Hepatocyte (in vitro differentiated cells): ENCODE measurements around the gene TPRA1. TPM values are rescaled to one million over a fixed set of nuclear protein-coding genes. Genes with fewer than 3 reads are reported as not detected.

ENCODE experiments used
- DNase-seq: peaks from one replicate; pipeline ENCODE4 v3.0.0-alpha.2; 2016; ENCODE audit warnings: low spot score
- H2AFZ ChIP-seq: fragments of 200-600 bp; sonication (generic); 2 replicates; pipeline ENCODE4 v1.6.0; 2016; ENCODE audit warnings: antibody characterized with exemption, mild to moderate bottlenecking
- H3K27ac ChIP-seq: fragments of 200-600 bp; sonication (generic); 2 replicates; pipeline ENCODE4 v1.5.1; 2016; ENCODE audit warnings: mild to moderate bottlenecking
- H3K27me3 ChIP-seq: fragments of 200-600 bp; sonication (generic); 2 replicates; pipeline ENCODE4 v1.6.1; 2016
- H3K36me3 ChIP-seq: fragments of 200-600 bp; sonication (generic); replicated peaks from 2 replicates; pipeline ENCODE4 v1.5.1; 2016; ENCODE audit warnings: low read depth; ENCODE audit not compliant: insufficient read depth
- H3K4me1 ChIP-seq: fragments of 200-600 bp; sonication (generic); 2 replicates; pipeline ENCODE4 v1.5.1; 2016; ENCODE audit warnings: mild to moderate bottlenecking, moderate library complexity; ENCODE audit not compliant: insufficient read depth
- H3K4me2 ChIP-seq: fragments of 200-600 bp; sonication (generic); 2 replicates; pipeline ENCODE4 v1.6.0; 2016
- H3K4me3 ChIP-seq: fragments of 200-600 bp; sonication (generic); 2 replicates; pipeline ENCODE4 v1.5.1; 2016; ENCODE audit warnings: mild to moderate bottlenecking
- H3K79me2 ChIP-seq: fragments of 200-600 bp; sonication (generic); 2 replicates; pipeline ENCODE4 v1.6.0; 2017; ENCODE audit warnings: mild to moderate bottlenecking
- H3K9me2 ChIP-seq: fragments of 200-600 bp; sonication (generic); replicated peaks from 2 replicates; pipeline ENCODE4 v1.6.0; 2017; ENCODE audit warnings: mild to moderate bottlenecking; ENCODE audit not compliant: insufficient read depth
- H3K9me3 ChIP-seq: fragments of 200-600 bp; sonication (generic); 2 replicates; pipeline ENCODE4 v1.5.1; 2016; ENCODE audit warnings: low read depth, mild to moderate bottlenecking
- H4K20me1 ChIP-seq: fragments of 200-600 bp; sonication (generic); 2 replicates; pipeline ENCODE4 v1.6.0; 2016; ENCODE audit warnings: mild to moderate bottlenecking; ENCODE audit not compliant: insufficient read depth, poor library complexity, severe bottlenecking
- EZH2 ChIP-seq: fragments of 200-600 bp; sonication (generic); IDR thresholded peaks from 2 replicates; pipeline ENCODE4 v1.6.1; 2016; ENCODE audit warnings: antibody characterized with exemption, mild to moderate bottlenecking, borderline replicate concordance
- EZH2phosphoT487 ChIP-seq: fragments of 200-600 bp; sonication (generic); IDR thresholded peaks from one replicate; pipeline ENCODE4 v1.6.1; 2018; ENCODE audit warnings: antibody characterized with exemption, mild to moderate bottlenecking, low read depth, moderate library complexity; ENCODE audit not compliant: unreplicated experiment, severe bottlenecking
- WGBS: methylation state at CpG from one replicate; pipeline ENCODE4 v1.1.6; 2016; ENCODE audit warnings: low lambda C conversion rate; ENCODE audit errors: missing lambda C conversion rate; 5-methylcytosine and 5-hydroxymethylcytosine counted together
- polyA plus RNA-seq: library from polyadenylated mRNA; unstranded; fragments of >200 nt; fragmentation: Nextera tagmentation; extraction: Ambion mirVana; gene quantifications from 2 replicates; pipeline ENCODE4 v1.2.1, GENCODE V29; 2016
- total RNA-seq: library from RNA; depleted of rRNA; stranded (reverse); fragments of >200 nt; gene quantifications from 2 replicates; pipeline ENCODE4 v1.2.3, GENCODE V29; 2014
- TF ChIP-seq, protein P1 (sequence below): fragments of 200-600 bp; sonication (generic); IDR thresholded peaks from 2 replicates; pipeline ENCODE4 v1.5.1; 2016; ENCODE audit warnings: antibody characterized with exemption, mild to moderate bottlenecking; ENCODE audit not compliant: poor library complexity

Gene TPRA1
- total and polyA plus RNA-seq, 2 experiments from 2014 or later, result 41.0 to 57.2 TPM

DNA sequence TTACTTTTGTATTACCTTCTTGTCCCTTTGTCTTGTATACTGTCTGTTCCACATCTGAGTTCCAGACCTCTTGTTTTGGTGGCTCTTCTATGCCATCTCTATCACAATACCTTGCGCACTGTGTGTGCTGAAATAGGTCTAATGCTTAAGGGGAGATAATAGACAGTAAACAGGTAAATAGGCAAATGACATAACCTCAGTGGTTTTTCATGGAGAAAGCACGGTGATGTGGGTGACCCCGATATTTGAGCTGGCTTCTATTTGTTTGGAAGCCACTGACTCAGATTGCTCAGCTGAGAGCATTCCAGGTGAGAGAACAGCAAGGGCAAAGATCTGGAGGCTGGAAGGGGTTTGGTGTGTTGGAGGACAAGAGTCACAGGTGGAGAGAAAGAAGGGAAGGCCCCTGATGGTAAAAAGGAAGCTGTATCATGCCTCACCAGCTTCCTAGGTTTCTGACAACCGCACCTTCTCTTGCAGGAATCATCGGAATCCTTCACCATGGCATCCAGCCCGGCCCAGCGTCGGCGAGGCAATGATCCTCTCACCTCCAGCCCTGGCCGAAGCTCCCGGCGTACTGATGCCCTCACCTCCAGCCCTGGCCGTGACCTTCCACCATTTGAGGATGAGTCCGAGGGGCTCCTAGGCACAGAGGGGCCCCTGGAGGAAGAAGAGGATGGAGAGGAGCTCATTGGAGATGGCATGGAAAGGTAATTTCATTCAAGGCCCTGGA lies 8.5 kb upstream of the TPRA1 start:
- H3K79me2 ChIP-seq, result peaks cover 22% of the 10 kb centered on the region
- no peaks in the 10 kb centered on the region for H3K36me3 ChIP-seq
- peak overlapping the region; percentile 20 for H2AFZ ChIP-seq
- H3K4me3 ChIP-seq, result peak overlapping the region; percentile 24
- no peaks in the 10 kb centered on the region for H3K9me3 ChIP-seq
- peak overlapping the region; percentile 85 for H3K4me2 ChIP-seq
- WGBS, result 87% methylated on average over 14 of the region's 14 CpGs
- DNase-seq, result no peak
- peak overlapping the region; percentile 38 for H3K27ac ChIP-seq
- TF ChIP-seq EZH2 (no peak), EZH2phosphoT487 (no peak)
- TF ChIP-seq, protein P1, sequence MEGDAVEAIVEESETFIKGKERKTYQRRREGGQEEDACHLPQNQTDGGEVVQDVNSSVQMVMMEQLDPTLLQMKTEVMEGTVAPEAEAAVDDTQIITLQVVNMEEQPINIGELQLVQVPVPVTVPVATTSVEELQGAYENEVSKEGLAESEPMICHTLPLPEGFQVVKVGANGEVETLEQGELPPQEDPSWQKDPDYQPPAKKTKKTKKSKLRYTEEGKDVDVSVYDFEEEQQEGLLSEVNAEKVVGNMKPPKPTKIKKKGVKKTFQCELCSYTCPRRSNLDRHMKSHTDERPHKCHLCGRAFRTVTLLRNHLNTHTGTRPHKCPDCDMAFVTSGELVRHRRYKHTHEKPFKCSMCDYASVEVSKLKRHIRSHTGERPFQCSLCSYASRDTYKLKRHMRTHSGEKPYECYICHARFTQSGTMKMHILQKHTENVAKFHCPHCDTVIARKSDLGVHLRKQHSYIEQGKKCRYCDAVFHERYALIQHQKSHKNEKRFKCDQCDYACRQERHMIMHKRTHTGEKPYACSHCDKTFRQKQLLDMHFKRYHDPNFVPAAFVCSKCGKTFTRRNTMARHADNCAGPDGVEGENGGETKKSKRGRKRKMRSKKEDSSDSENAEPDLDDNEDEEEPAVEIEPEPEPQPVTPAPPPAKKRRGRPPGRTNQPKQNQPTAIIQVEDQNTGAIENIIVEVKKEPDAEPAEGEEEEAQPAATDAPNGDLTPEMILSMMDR, result no peak
- H3K4me1 ChIP-seq, result peaks cover 7% of the 10 kb centered on the region
- no peaks in the 10 kb centered on the region for H4K20me1 ChIP-seq
- no peaks in the 10 kb centered on the region for H3K9me2 ChIP-seq
- no peaks in the 10 kb centered on the region for H3K27me3 ChIP-seq

DNA sequence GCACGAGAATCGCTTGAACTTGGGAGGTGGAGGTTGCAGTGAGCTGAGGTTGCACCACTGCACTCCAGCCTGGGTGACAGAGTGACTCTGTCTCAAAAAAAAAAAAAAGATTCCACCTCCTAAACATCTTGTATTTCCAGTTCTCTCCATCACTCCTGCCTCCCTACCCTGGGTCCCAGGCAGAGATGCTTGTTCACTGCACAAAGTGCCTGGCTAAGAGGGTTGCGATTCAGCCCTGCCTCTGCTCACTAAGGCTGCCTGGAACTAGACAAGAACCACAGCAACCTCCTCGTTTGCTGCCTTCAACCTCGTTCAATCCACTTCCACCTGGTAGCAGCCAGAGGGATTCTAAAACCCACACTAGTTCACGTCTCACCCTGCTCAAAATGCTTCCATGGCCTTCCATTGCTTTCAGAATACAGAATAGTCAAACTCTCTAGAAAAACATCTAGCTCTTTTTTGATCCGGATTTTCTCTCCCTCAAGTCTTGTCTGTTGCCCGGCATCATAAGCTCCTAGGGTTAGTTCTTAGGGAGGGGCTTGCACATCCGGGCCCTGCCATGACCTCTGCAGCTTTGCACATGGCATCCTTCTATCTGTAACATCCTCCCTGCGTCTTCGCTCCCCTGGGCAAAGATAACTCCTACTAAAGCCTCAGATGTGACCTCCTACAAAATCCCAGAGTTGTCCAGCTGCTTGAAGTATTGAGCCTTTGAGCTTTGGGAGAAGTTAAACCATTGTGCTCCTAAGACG lies 6.7 kb upstream of the TPRA1 start:
- Histone ChIP-seq H3K27me3 (no peaks in the 10 kb centered on the region), H3K9me3 (no peaks in the 10 kb centered on the region), H3K9me2 (no peaks in the 10 kb centered on the region), H3K36me3 (no peaks in the 10 kb centered on the region), H3K4me1 (peaks cover 7% of the 10 kb centered on the region), H3K27ac (no peak overlapping the region), H3K79me2 (peaks cover 22% of the 10 kb centered on the region), H3K4me3 (no peak overlapping the region), H2AFZ (no peak overlapping the region), H4K20me1 (no peaks in the 10 kb centered on the region), H3K4me2 (peak overlapping the region; percentile 85)
- WGBS, result 92% methylated on average over 12 of the region's 12 CpGs
- TF ChIP-seq EZH2phosphoT487 (no peak), EZH2 (no peak)
- TF ChIP-seq, protein P1, result no peak
- no peak for DNase-seq

DNA sequence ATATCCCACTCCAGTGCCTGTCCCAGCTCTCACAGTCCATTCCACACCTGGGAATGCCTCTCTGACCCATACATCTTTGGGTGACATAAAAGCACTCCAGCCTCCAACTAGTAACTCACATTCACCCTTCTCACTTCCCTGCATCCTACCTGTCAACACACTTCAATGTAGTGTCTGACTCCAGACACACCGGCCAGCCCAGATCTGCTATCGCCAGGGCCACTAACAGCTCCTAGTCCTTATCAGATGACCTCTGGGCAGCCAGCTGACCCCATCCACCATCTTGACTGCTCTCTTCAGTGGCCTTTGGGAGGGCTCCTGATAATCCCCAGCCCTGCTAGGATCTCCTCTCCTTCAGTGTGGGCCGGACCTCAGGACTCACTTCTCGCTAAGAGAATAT lies 4.8 kb upstream of the TPRA1 start:
- no peak overlapping the region for H3K4me2 ChIP-seq
- peaks cover 15% of the 10 kb centered on the region for H3K4me1 ChIP-seq
- no peak for DNase-seq
- no peaks in the 10 kb centered on the region for H4K20me1 ChIP-seq
- H3K36me3 ChIP-seq, result no peaks in the 10 kb centered on the region
- H3K9me2 ChIP-seq, result no peaks in the 10 kb centered on the region
- no peaks in the 10 kb centered on the region for H3K27me3 ChIP-seq
- H3K4me3 ChIP-seq, result no peak overlapping the region
- TF ChIP-seq, protein P1, result no peak
- TF ChIP-seq EZH2phosphoT487, result no peak
- no peak for TF ChIP-seq EZH2
- H2AFZ ChIP-seq, result no peak overlapping the region
- H3K27ac ChIP-seq, result no peak overlapping the region
- 44% methylated on average over 4 of the region's 4 CpGs for WGBS
- H3K79me2 ChIP-seq, result peaks cover 16% of the 10 kb centered on the region
- H3K9me3 ChIP-seq, result no peaks in the 10 kb centered on the region
